DND-41 (cell line): ENCODE measurements around the gene LRRC15.

ENCODE experiments used
- ATAC-seq: fragments of 200-7000 bp; cut with Tn5 transposase; 3 replicates; pipeline ENCODE4 v1.9.1; 2021; ENCODE audit warnings: low read depth; ENCODE audit not compliant: insufficient read depth
- DNase-seq: peaks from one replicate; pipeline ENCODE4 v3.0.0-alpha.2; 2020
- H2AFZ ChIP-seq: 2 replicates; pipeline ENCODE4 v1.6.0; 2012; ENCODE audit warnings: low read depth, low read length
- H3K27ac ChIP-seq: 2 replicates; pipeline ENCODE4 v1.5.1; 2012; ENCODE audit warnings: low read length, inconsistent platforms
- H3K27me3 ChIP-seq: fragments of 200-600 bp; sonication (generic); 2 replicates; pipeline ENCODE4 v1.6.0; 2012; ENCODE audit warnings: low read length, mild to moderate bottlenecking, inconsistent platforms; ENCODE audit not compliant: insufficient read depth, poor library complexity
- H3K36me3 ChIP-seq: 2 replicates; pipeline ENCODE4 v1.5.1; 2012; ENCODE audit warnings: low read length, inconsistent platforms; ENCODE audit not compliant: insufficient read depth
- H3K4me1 ChIP-seq: 2 replicates; pipeline ENCODE4 v1.5.1; 2012; ENCODE audit warnings: mild to moderate bottlenecking, low read length; ENCODE audit not compliant: insufficient read depth
- H3K4me2 ChIP-seq: 2 replicates; pipeline ENCODE4 v1.6.0; 2012; ENCODE audit warnings: mild to moderate bottlenecking, moderate library complexity, low read length, inconsistent platforms; ENCODE audit not compliant: insufficient read depth
- H3K4me3 ChIP-seq, 2 experiments: fragments of 200-600 bp in 1 of 2; shearing (Covaris generic) in 1 of 2; 2 replicates each; pipeline ENCODE4 v1.5.1; 2012 to 2016; ENCODE audit warnings: inconsistent platforms in 2 of 2, low read length in 2 of 2, mild to moderate bottlenecking in 2 of 2, low read depth in 1 of 2, moderate library complexity in 1 of 2
- H3K79me2 ChIP-seq: 2 replicates; pipeline ENCODE4 v1.6.0; 2012; ENCODE audit warnings: low read length, inconsistent platforms; ENCODE audit not compliant: insufficient read depth
- H3K9ac ChIP-seq: 2 replicates; pipeline ENCODE4 v1.6.0; 2012; ENCODE audit warnings: low read depth, mild to moderate bottlenecking, inconsistent platforms, low read length, moderate library complexity
- H3K9me3 ChIP-seq: 2 replicates; pipeline ENCODE4 v1.5.1; 2012; ENCODE audit warnings: low read length, moderate library complexity, mild to moderate bottlenecking, inconsistent platforms; ENCODE audit not compliant: insufficient read depth, severe bottlenecking
- H4K20me1 ChIP-seq: 2 replicates; pipeline ENCODE4 v1.6.0; 2012; ENCODE audit warnings: low read length; ENCODE audit not compliant: insufficient read depth
- CTCF ChIP-seq: IDR thresholded peaks from 2 replicates; pipeline ENCODE4 v1.5.1; 2012; ENCODE audit warnings: borderline replicate concordance, low read length, moderate library complexity, mild to moderate bottlenecking; ENCODE audit not compliant: poor library complexity, severe bottlenecking; ENCODE audit errors: extremely low read depth
- EZH2 ChIP-seq: IDR thresholded peaks from 3 replicates; pipeline ENCODE4 v1.6.1; 2012; ENCODE audit warnings: borderline replicate concordance, low read depth, mild to moderate bottlenecking, moderate library complexity, low read length, inconsistent platforms; ENCODE audit not compliant: severe bottlenecking

The LRRC15 gene

DNA sequence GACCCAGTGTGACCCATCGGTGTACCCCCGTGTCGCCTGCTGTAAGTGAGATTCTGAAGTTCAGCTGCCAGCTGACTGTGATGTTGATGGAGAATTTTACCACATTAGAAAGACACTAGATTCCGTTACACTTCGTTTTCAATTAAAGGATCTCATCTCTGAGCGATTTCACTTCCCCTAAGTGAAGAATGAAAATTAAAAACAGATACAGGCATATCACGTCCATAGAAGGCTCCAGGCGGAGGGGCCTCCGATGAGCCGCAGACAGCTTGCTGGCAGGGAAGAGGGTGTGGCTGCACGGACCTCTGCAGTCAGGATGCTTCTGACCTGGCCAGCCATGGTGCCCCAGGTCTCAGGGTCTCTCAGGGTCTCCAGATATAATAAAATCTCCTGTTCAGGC, 11.9 kb downstream of the LRRC15 start:
- Histone ChIP-seq H2AFZ (no peak overlapping the region), H3K79me2 (no peaks in the 10 kb centered on the region), H3K9ac (no peak overlapping the region), H3K27me3 (no peaks in the 10 kb centered on the region), H3K27ac (no peak overlapping the region), H3K36me3 (no peaks in the 10 kb centered on the region), H3K4me3 (no peak overlapping the region), H3K9me3 (no peaks in the 10 kb centered on the region), H3K4me2 (no peak overlapping the region), H3K4me1 (peaks cover 25% of the 10 kb centered on the region), H4K20me1 (no peaks in the 10 kb centered on the region)
- no peak for DNase-seq
- no peak for ATAC-seq
- TF ChIP-seq EZH2, result no peak
- no peak for TF ChIP-seq CTCF

DNA sequence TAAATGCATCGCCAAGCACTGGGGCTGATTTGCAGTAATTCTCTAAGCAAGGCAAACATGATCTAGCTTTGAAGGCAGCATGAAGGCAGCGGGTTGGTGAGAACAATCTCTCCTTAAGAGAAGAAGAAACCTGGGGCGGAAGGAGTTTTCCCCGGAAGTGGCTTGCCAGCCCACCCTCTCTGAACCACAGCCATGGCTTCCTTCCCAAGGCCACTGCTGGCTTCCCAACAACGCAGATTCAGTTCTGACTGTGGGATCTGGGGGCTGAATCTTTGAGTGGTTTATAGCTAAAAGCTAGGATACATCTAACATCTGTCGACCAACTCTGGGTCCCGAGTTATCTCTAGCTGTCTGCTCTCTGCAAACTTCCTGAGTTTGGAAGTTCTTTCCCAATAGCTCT, 14.2 kb downstream of the LRRC15 start:
- H3K4me2 ChIP-seq, result no peak overlapping the region
- no peaks in the 10 kb centered on the region for H3K79me2 ChIP-seq
- TF ChIP-seq EZH2 (no peak), CTCF (no peak)
- no peak overlapping the region for H2AFZ ChIP-seq
- no peaks in the 10 kb centered on the region for H3K36me3 ChIP-seq
- peak overlapping the region; percentile 35; the same call in 1 of the 2 replicates for H3K27ac ChIP-seq
- H3K27me3 ChIP-seq, result no peaks in the 10 kb centered on the region
- ATAC-seq (peak; percentile 69), DNase-seq (peak; percentile 51)
- H3K4me3 ChIP-seq, result no peak overlapping the region
- peaks cover 25% of the 10 kb centered on the region for H3K4me1 ChIP-seq
- H3K9ac ChIP-seq, result no peak overlapping the region
- no peaks in the 10 kb centered on the region for H4K20me1 ChIP-seq
- no peaks in the 10 kb centered on the region for H3K9me3 ChIP-seq

GRCh38 chr3:194354315-194354714, 15.2 kb downstream of the LRRC15 start:
- no peak for ATAC-seq
- no peak overlapping the region for H3K4me3 ChIP-seq
- no peak for DNase-seq
- no peak overlapping the region for H2AFZ ChIP-seq
- no peaks in the 10 kb centered on the region for H3K79me2 ChIP-seq
- no peaks in the 10 kb centered on the region for H3K36me3 ChIP-seq
- H3K27me3 ChIP-seq, result no peaks in the 10 kb centered on the region
- H4K20me1 ChIP-seq, result no peaks in the 10 kb centered on the region
- H3K4me1 ChIP-seq, result peaks cover 25% of the 10 kb centered on the region
- H3K9me3 ChIP-seq, result no peaks in the 10 kb centered on the region
- no peak for TF ChIP-seq EZH2
- no peak for TF ChIP-seq CTCF
- no peak overlapping the region for H3K4me2 ChIP-seq
- H3K9ac ChIP-seq, result no peak overlapping the region
- peak overlapping the region; percentile 24; the same call in 1 of the 2 replicates for H3K27ac ChIP-seq

GRCh38 chr3:194352667-194353246, 16.8 kb downstream of the LRRC15 start:
- H4K20me1 ChIP-seq, result no peaks in the 10 kb centered on the region
- no peak overlapping the region for H3K4me2 ChIP-seq
- H2AFZ ChIP-seq, result no peak overlapping the region
- no peak overlapping the region for H3K27ac ChIP-seq
- DNase-seq, result no peak
- no peaks in the 10 kb centered on the region for H3K9me3 ChIP-seq
- no peaks in the 10 kb centered on the region for H3K79me2 ChIP-seq
- TF ChIP-seq EZH2 (no peak), CTCF (no peak)
- H3K36me3 ChIP-seq, result no peaks in the 10 kb centered on the region
- H3K4me3 ChIP-seq, result no peak overlapping the region
- no peak for ATAC-seq
- peaks cover 25% of the 10 kb centered on the region for H3K4me1 ChIP-seq
- H3K9ac ChIP-seq, result no peak overlapping the region
- H3K27me3 ChIP-seq, result no peaks in the 10 kb centered on the region
